Osteocyte (in vitro differentiated cells): Measurements from ENCODE around the gene TGFBI. TPM values are rescaled to one million over a fixed set of nuclear protein-coding genes. Genes with fewer than 3 reads are reported as not detected.

Source experiments
- DNase-seq: peaks from one replicate; pipeline ENCODE4 v3.0.0; 2021; ENCODE audit warnings: mixed read lengths; ENCODE audit not compliant: unreplicated experiment; ENCODE audit errors: extremely low spot score
- H3K27ac Mint-ChIP-seq: one replicate; pipeline ENCODE4 v1.8.0; 2021; ENCODE audit warnings: mild to moderate bottlenecking, mixed read lengths; ENCODE audit not compliant: unreplicated experiment
- H3K27me3 Mint-ChIP-seq: one replicate; pipeline ENCODE4 v1.8.0; 2021; ENCODE audit warnings: mixed read lengths; ENCODE audit not compliant: unreplicated experiment
- H3K36me3 Mint-ChIP-seq: one replicate; pipeline ENCODE4 v1.8.0; 2021; ENCODE audit warnings: mixed read lengths; ENCODE audit not compliant: unreplicated experiment
- H3K4me1 Mint-ChIP-seq: one replicate; pipeline ENCODE4 v1.8.0; 2021; ENCODE audit warnings: mixed read lengths; ENCODE audit not compliant: unreplicated experiment
- H3K4me3 Mint-ChIP-seq: one replicate; pipeline ENCODE4 v1.8.0; 2021; ENCODE audit warnings: mild to moderate bottlenecking, moderate library complexity, mixed read lengths; ENCODE audit not compliant: unreplicated experiment
- H3K9me3 Mint-ChIP-seq: one replicate; pipeline ENCODE4 v1.8.0; 2021; ENCODE audit warnings: mixed read lengths; ENCODE audit not compliant: unreplicated experiment
- total RNA-seq: library from RNA; stranded (reverse); gene quantifications from 2 replicates; pipeline ENCODE4 v1.2.1, GENCODE V29; 2021
- TF ChIP-seq, protein P1 (sequence below): fragments of 200-600 bp; sonication (generic); IDR thresholded peaks from 2 replicates; pipeline ENCODE4 v1.5.0; 2021; ENCODE audit warnings: antibody characterized with exemption, mild to moderate bottlenecking, moderate library complexity

The TGFBI gene
- total RNA-seq, 1 donor from 2014 or later, result 267 TPM

DNA sequence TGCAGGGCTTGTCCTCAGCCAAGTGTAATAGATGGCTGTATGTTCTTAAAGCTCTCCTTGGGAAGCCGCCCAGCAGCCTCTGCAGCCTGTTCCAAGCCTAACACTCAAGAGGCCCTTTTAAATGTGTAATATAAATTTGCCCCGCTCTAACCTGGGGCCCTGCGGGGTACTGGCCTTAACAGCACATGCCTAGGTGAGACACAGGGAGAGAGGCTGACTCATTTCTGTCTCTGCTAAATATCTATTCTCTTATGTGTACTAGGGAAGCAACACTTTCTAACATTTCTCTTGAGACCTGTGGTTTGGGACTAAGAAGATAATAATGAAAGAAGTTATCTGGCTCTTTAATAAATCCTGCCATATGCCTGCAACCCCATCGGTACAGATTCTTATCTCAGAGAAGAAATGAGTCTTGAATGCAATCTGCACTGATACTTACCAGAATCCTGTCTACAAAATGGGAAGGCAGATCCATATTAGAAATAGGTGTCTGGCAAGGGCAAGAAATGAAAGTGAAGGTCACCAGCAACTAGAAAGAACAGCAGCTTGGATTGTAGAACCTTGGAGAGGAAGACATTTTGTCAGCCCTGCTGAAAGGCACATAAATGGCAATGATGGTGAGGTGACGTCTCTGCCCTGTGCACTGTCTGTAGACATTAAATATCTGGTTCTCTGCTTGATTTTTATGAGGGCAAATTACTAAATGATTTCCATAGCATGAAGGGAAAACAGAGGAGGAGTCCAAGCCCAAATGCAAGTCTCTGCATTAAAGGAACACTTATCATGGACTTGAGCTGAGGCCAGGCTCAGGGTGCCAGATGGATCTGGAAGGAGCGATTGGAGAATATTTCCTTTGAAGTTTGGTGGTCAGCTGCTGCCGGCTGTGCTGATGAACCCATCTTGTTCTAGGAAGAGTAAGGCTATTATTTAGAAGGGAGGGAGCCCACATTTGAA, 14.5 kb upstream of the TGFBI start:
- H3K27me3 Mint-ChIP-seq, result no peaks in the 10 kb centered on the region

DNA sequence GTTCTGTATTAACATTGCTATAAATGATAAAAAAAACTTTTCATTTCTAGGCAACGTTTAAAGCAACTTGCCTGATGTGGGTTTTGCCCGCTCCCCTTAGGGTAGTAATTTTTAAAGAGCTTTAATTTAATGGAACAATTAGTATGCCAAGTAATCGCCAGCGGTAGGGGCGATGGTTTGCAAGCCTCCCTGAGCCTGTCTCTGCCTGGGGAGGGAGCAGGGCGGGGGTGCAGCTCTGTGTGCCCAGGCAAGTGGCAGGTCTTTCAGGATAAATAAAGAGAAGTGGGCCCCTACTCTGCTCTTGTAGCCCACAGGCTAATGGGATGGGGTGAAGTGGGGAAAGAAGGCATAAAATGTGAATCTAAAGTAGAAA, 13.8 kb upstream of the TGFBI start:
- TF ChIP-seq, protein P1, sequence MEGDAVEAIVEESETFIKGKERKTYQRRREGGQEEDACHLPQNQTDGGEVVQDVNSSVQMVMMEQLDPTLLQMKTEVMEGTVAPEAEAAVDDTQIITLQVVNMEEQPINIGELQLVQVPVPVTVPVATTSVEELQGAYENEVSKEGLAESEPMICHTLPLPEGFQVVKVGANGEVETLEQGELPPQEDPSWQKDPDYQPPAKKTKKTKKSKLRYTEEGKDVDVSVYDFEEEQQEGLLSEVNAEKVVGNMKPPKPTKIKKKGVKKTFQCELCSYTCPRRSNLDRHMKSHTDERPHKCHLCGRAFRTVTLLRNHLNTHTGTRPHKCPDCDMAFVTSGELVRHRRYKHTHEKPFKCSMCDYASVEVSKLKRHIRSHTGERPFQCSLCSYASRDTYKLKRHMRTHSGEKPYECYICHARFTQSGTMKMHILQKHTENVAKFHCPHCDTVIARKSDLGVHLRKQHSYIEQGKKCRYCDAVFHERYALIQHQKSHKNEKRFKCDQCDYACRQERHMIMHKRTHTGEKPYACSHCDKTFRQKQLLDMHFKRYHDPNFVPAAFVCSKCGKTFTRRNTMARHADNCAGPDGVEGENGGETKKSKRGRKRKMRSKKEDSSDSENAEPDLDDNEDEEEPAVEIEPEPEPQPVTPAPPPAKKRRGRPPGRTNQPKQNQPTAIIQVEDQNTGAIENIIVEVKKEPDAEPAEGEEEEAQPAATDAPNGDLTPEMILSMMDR, result no peak
- no peak overlapping the region for H3K4me3 Mint-ChIP-seq
- no peaks in the 10 kb centered on the region for H3K9me3 Mint-ChIP-seq
- peaks cover 88% of the 10 kb centered on the region for H3K4me1 Mint-ChIP-seq
- H3K27ac Mint-ChIP-seq, result no peak overlapping the region
- DNase-seq, result no peak
- peaks cover 2% of the 10 kb centered on the region for H3K36me3 Mint-ChIP-seq
- no peaks in the 10 kb centered on the region for H3K27me3 Mint-ChIP-seq

More for the DNA sequence above, 14.5 kb upstream of the TGFBI start:
- Mint-ChIP-seq H3K9me3 (no peaks in the 10 kb centered on the region), H3K27ac (no peak overlapping the region), H3K36me3 (peaks cover 2% of the 10 kb centered on the region), H3K4me1 (peaks cover 81% of the 10 kb centered on the region), H3K4me3 (no peak overlapping the region)
- TF ChIP-seq, protein P1, result no peak
- no peak for DNase-seq

DNA sequence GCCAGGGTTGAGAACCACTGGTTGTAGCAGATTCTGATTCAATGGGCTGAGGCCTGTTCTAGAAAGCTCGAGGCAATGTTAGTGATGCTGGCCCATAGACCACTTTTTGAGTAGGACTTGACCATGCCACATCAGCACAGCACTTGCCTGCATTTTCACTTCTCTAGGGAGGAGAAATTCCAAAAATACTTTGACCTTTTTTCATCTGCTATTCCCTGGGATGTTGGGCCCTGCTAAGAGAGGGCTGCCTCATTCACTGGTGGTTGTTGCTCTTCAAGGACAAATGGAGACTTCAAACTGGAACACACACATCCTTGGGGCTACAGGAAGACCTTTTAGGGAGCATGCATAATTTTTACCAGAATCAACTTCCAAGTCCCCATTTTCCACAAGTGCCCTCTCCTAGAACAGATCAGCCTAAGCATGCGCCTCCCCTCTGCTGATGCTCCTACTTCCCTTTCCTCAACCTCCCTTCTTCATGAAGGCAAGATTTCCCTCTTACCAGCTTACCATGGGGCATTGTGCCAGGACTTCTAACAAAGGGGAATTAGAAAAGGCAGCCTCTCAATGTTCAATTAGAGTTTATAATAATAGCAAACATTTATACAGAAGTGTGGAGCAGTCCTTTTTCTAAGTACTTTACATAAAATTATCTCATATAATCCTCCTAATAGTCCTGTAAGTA, 12.7 kb upstream of the TGFBI start:
- DNase-seq, result no peak
- Mint-ChIP-seq H3K4me1 (peaks cover 93% of the 10 kb centered on the region), H3K27me3 (no peaks in the 10 kb centered on the region), H3K4me3 (no peak overlapping the region), H3K9me3 (no peaks in the 10 kb centered on the region), H3K27ac (no peak overlapping the region), H3K36me3 (peaks cover 2% of the 10 kb centered on the region)
- TF ChIP-seq, protein P1, result no peak

DNA sequence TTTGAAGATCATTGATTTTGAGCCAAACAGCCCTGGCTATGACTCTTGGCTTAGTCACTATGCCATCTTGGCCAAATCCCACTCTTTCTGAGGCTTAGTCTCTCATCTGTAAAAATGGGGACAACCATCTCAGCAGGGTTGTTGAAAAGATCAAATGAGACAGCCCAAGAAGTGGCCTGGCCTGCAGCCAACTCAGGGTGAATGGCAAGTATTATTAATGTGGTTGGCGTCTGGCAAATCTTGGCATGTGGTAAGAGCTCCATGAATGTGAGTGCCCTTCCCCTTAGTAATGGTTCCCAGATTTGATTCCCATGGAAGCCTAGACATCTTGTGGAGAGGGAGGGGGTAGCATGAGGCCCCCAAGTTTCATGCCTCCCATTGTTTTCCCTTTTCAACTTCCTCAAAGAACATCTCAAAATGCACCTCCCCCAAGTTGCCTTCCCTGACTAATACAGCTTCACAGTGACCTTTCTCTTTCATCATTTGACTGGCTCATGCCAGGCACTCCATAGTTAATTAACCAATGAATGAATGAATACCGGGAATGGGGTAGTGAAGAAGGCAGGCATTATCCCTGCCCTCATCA, 11.8 kb upstream of the TGFBI start:
- peak overlapping the region; percentile 93 for H3K27ac Mint-ChIP-seq
- no peak for DNase-seq
- no peak overlapping the region for H3K4me3 Mint-ChIP-seq

More for the DNA sequence above, 11.8 kb upstream of the TGFBI start:
- TF ChIP-seq, protein P1, result no peak
- peaks cover 92% of the 10 kb centered on the region for H3K4me1 Mint-ChIP-seq
- H3K9me3 Mint-ChIP-seq, result no peaks in the 10 kb centered on the region
- H3K36me3 Mint-ChIP-seq, result peaks cover 2% of the 10 kb centered on the region
- no peaks in the 10 kb centered on the region for H3K27me3 Mint-ChIP-seq
